Mesendoderm (in vitro differentiated cells): ENCODE data around the gene BTBD6.

Experiments used
- DNase-seq: peaks from one replicate; pipeline ENCODE4 v3.0.0; 2013
- H2AK5ac ChIP-seq: 2 replicates; pipeline ENCODE4 v1.6.1; 2013; ENCODE audit warnings: low read length, inconsistent platforms
- H2BK120ac ChIP-seq: 2 replicates; pipeline ENCODE4 v1.6.1; 2013; ENCODE audit warnings: low read depth, mild to moderate bottlenecking, low read length, moderate library complexity, mixed read lengths
- H2BK15ac ChIP-seq: replicated peaks from 2 replicates; pipeline ENCODE4 v1.6.1; 2013; ENCODE audit warnings: low read depth, mild to moderate bottlenecking, moderate library complexity
- H2BK5ac ChIP-seq: 2 replicates; pipeline ENCODE4 v1.6.1; 2013; ENCODE audit warnings: low read length, inconsistent platforms
- H3K18ac ChIP-seq: 2 replicates; pipeline ENCODE4 v1.6.1; 2013; ENCODE audit warnings: mild to moderate bottlenecking, low read length, mixed read lengths
- H3K23ac ChIP-seq: one replicate; pipeline ENCODE4 v1.6.1; 2013; ENCODE audit warnings: low read length
- H3K27ac ChIP-seq: 2 replicates; pipeline ENCODE4 v1.5.1; 2013; ENCODE audit warnings: low read depth, mild to moderate bottlenecking, inconsistent platforms, low read length, moderate library complexity
- H3K27me3 ChIP-seq: 2 replicates; pipeline ENCODE4 v1.6.1; 2013; ENCODE audit warnings: low read length, control low read depth, mild to moderate bottlenecking, inconsistent platforms; ENCODE audit not compliant: insufficient read depth, poor library complexity
- H3K36me3 ChIP-seq: 2 replicates; pipeline ENCODE4 v1.6.1; 2013; ENCODE audit warnings: low read length, inconsistent platforms; ENCODE audit not compliant: control insufficient read depth, insufficient read depth
- H3K4ac ChIP-seq: one replicate; pipeline ENCODE4 v1.6.1; 2013; ENCODE audit warnings: low read depth, mild to moderate bottlenecking, low read length, moderate library complexity
- H3K4me1 ChIP-seq: 2 replicates; pipeline ENCODE4 v1.6.1; 2013; ENCODE audit warnings: low read depth, low read length, inconsistent platforms; ENCODE audit not compliant: control insufficient read depth
- H3K4me2 ChIP-seq: 2 replicates; pipeline ENCODE4 v1.6.1; 2013; ENCODE audit warnings: low read length
- H3K4me3 ChIP-seq: 2 replicates; pipeline ENCODE4 v1.5.1; 2013; ENCODE audit warnings: mild to moderate bottlenecking, low read length
- H3K56ac ChIP-seq: one replicate; pipeline ENCODE4 v1.6.1; 2013; ENCODE audit warnings: low read length
- H3K79me1 ChIP-seq: 2 replicates; pipeline ENCODE4 v1.6.1; 2013; ENCODE audit warnings: low read length, inconsistent platforms
- H3K79me2 ChIP-seq: 2 replicates; pipeline ENCODE4 v1.6.1; 2013; ENCODE audit warnings: mild to moderate bottlenecking, low read length; ENCODE audit not compliant: control insufficient read depth, insufficient read depth
- H3K9ac ChIP-seq: 2 replicates; pipeline ENCODE4 v1.6.1; 2013; ENCODE audit warnings: low read length, inconsistent platforms
- H4K5ac ChIP-seq: one replicate; pipeline ENCODE4 v1.6.1; 2013; ENCODE audit warnings: low read length
- H4K8ac ChIP-seq: one replicate; pipeline ENCODE4 v1.6.1; 2013; ENCODE audit warnings: low read depth, mild to moderate bottlenecking, control low read depth, low read length, moderate library complexity
- WGBS: extraction: QIAGEN DNeasy Blood & Tissue Kit; methylation state at CpG from one replicate; pipeline ENCODE4 v1.1.7; 2013; ENCODE audit warnings: low lambda C conversion rate, missing lambda C conversion rate; ENCODE audit not compliant: insufficient coverage; ENCODE audit errors: extremely low coverage; 5-methylcytosine and 5-hydroxymethylcytosine counted together

The BTBD6 gene

DNA sequence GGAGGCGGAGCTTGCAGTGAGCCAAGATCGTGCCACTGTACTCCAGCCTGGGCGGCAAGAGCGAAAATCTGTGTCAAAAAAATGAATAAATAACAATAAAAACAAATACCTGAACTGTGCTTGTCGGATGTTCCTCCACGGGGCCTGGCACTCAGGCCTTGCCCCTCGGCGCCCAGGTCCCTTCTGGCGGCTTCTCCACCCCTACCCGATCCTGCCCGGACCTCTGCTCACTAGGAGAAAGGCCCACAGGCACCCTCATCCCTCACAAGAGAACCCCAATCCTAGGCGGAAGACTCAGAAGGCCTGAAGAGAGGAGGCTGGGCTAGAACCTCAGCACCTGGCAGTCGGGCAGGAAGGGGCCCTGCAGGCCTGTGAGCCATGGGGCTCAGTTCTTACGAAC, 21.0 kb upstream of the BTBD6 start:
- no peak for DNase-seq
- Histone ChIP-seq H2BK5ac (no peak overlapping the region), H3K27me3 (no peaks in the 10 kb centered on the region), H3K4ac (no peak overlapping the region), H2AK5ac (no peak overlapping the region), H3K56ac (no peak overlapping the region), H3K79me1 (no peaks in the 10 kb centered on the region), H3K4me3 (no peak overlapping the region), H3K18ac (no peak overlapping the region), H3K27ac (no peak overlapping the region), H3K4me2 (no peak overlapping the region), H3K9ac (no peak overlapping the region), H3K79me2 (no peaks in the 10 kb centered on the region), H4K5ac (no peak overlapping the region), H2BK120ac (no peak overlapping the region), H3K36me3 (peaks cover 1% of the 10 kb centered on the region), H3K23ac (no peak overlapping the region), H2BK15ac (no peak overlapping the region), H3K4me1 (no peaks in the 10 kb centered on the region), H4K8ac (no peak overlapping the region)
- WGBS = no CpG with 5 or more reads among the region's 14 CpGs

DNA sequence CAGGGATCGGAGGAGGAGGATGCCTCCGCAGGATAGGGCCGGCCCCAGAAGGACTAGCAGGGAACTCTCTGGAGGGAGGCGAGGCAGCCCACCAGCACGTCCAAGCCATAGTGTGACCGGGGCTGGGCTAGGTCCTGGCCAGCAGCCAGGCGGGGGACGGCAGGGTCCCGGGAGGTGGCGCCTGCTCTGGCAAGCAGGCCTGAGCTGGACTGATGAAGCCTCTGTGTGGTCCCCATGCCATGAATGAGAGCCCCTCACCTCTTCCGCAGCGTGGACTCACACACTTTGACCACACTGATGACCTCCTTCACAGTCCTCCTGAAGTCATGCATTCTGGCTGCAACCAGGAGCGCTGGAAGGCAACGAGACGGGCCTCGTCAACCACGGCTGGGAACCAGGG, 19.8 kb upstream of the BTBD6 start:
- Histone ChIP-seq H2BK120ac (no peak overlapping the region), H3K4ac (no peak overlapping the region), H2BK5ac (no peak overlapping the region), H3K36me3 (no peaks in the 10 kb centered on the region), H3K27ac (no peak overlapping the region), H2BK15ac (no peak overlapping the region), H3K9ac (no peak overlapping the region), H3K79me2 (no peaks in the 10 kb centered on the region), H3K23ac (no peak overlapping the region), H3K18ac (no peak overlapping the region), H3K4me2 (no peak overlapping the region), H4K8ac (no peak overlapping the region), H3K4me3 (no peak overlapping the region), H4K5ac (no peak overlapping the region), H3K79me1 (no peaks in the 10 kb centered on the region), H2AK5ac (no peak overlapping the region), H3K27me3 (no peaks in the 10 kb centered on the region), H3K56ac (no peak overlapping the region), H3K4me1 (no peaks in the 10 kb centered on the region)
- no CpG with 5 or more reads among the region's 17 CpGs for WGBS
- DNase-seq = no peak

GRCh38 chr14:105229099-105229655, 19.2 kb upstream of the BTBD6 start:
- DNase-seq = no peak
- Histone ChIP-seq H3K36me3 (no peaks in the 10 kb centered on the region), H3K27ac (no peak overlapping the region), H3K4ac (no peak overlapping the region), H4K8ac (no peak overlapping the region), H3K23ac (no peak overlapping the region), H3K79me1 (no peaks in the 10 kb centered on the region), H3K56ac (no peak overlapping the region), H4K5ac (no peak overlapping the region), H3K79me2 (no peaks in the 10 kb centered on the region), H3K4me2 (no peak overlapping the region), H2BK15ac (no peak overlapping the region), H3K4me3 (no peak overlapping the region), H2BK5ac (no peak overlapping the region), H3K9ac (no peak overlapping the region), H3K18ac (no peak overlapping the region), H2BK120ac (no peak overlapping the region), H3K27me3 (no peaks in the 10 kb centered on the region), H2AK5ac (no peak overlapping the region), H3K4me1 (no peaks in the 10 kb centered on the region)
- no CpG with 5 or more reads among the region's 18 CpGs for WGBS

DNA sequence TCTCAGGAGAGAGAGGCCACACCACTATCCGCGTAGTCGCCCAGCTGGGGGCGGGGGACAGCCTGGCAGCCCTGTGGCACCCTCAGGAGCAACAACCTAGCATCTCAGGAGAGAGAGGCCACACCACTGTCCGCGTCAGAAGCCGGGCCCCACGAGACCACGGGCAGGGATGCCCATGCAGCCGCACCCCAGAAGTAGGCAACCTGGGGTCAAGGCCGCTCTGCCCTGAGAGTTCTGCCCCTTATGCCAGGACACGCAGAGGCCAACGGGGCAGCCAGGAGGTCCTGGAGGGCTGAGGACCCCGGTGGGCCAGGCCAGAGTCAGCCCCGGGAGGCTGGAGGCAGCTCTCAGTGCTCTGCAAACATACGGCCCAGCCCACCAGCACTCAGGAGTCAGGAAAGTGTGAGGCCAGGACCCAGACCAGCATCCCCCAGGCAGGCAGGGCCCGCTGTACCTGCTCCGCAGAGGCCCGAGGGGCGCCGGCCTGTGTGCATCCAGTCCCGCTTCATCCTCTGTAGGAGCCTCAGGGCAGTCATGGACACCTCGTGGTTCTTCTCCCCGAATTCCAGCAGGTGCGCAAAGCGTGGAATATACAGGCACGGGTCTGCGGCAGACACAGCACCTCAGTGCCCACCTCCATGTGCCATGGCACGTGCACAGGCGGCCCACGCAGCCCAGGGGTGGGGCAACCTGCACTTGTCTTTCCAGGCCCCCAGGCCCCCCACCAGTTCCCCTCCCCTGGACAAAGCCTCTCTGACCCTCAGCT, 7.3 kb upstream of the BTBD6 start:
- no peak overlapping the region for H4K5ac ChIP-seq
- WGBS = no CpG with 5 or more reads among the region's 31 CpGs
- no peaks in the 10 kb centered on the region for H3K79me1 ChIP-seq
- H3K9ac ChIP-seq = no peak overlapping the region
- H3K4me3 ChIP-seq = no peak overlapping the region
- H4K8ac ChIP-seq = no peak overlapping the region
- H3K4ac ChIP-seq = no peak overlapping the region
- H2BK5ac ChIP-seq = no peak overlapping the region
- no peak for DNase-seq
- no peak overlapping the region for H2BK15ac ChIP-seq
- H3K36me3 ChIP-seq = no peaks in the 10 kb centered on the region
- no peaks in the 10 kb centered on the region for H3K27me3 ChIP-seq
- H2BK120ac ChIP-seq = no peak overlapping the region
- no peak overlapping the region for H3K4me2 ChIP-seq
- H3K18ac ChIP-seq = no peak overlapping the region
- H3K27ac ChIP-seq = no peak overlapping the region
- no peak overlapping the region for H3K56ac ChIP-seq
- H2AK5ac ChIP-seq = no peak overlapping the region
- H3K79me2 ChIP-seq = no peaks in the 10 kb centered on the region
- H3K23ac ChIP-seq = no peak overlapping the region
- no peaks in the 10 kb centered on the region for H3K4me1 ChIP-seq

GRCh38 chr14:105241641-105242040, 6.7 kb upstream of the BTBD6 start:
- no peak overlapping the region for H2BK15ac ChIP-seq
- WGBS = no CpG with 5 or more reads among the region's 19 CpGs
- no peak overlapping the region for H3K4me3 ChIP-seq
- H3K79me2 ChIP-seq = no peaks in the 10 kb centered on the region
- H2BK5ac ChIP-seq = no peak overlapping the region
- H3K4me1 ChIP-seq = no peaks in the 10 kb centered on the region
- no peak overlapping the region for H3K4me2 ChIP-seq
- no peak overlapping the region for H2BK120ac ChIP-seq
- H2AK5ac ChIP-seq = no peak overlapping the region
- H3K36me3 ChIP-seq = no peaks in the 10 kb centered on the region
- no peak overlapping the region for H3K56ac ChIP-seq
- no peak for DNase-seq
- no peak overlapping the region for H3K4ac ChIP-seq
- H4K8ac ChIP-seq = no peak overlapping the region
- H3K18ac ChIP-seq = no peak overlapping the region
- H4K5ac ChIP-seq = no peak overlapping the region
- no peak overlapping the region for H3K23ac ChIP-seq
- no peaks in the 10 kb centered on the region for H3K27me3 ChIP-seq
- H3K79me1 ChIP-seq = no peaks in the 10 kb centered on the region
- H3K9ac ChIP-seq = no peak overlapping the region
- H3K27ac ChIP-seq = no peak overlapping the region

- Histone ChIP-seq H3K27me3 (no peaks in the 10 kb centered on the region), H3K4me1 (no peaks in the 10 kb centered on the region), H3K18ac (no peak overlapping the region), H4K8ac (no peak overlapping the region), H3K9ac (no peak overlapping the region), H3K4ac (no peak overlapping the region), H2BK15ac (no peak overlapping the region), H3K23ac (no peak overlapping the region), H3K79me1 (peaks cover 2% of the 10 kb centered on the region), H3K4me3 (no peak overlapping the region), H3K56ac (no peak overlapping the region), H3K79me2 (no peaks in the 10 kb centered on the region), H2BK5ac (no peak overlapping the region), H3K27ac (no peak overlapping the region), H4K5ac (no peak overlapping the region), H2BK120ac (no peak overlapping the region), H3K36me3 (no peaks in the 10 kb centered on the region), H3K4me2 (no peak overlapping the region), H2AK5ac (no peak overlapping the region)
- WGBS = no CpG with 5 or more reads among the region's 10 CpGs
- no peak for DNase-seq
Observed at GRCh38 chr14:105244334-105244733, 4.0 kb upstream of the BTBD6 start.
